ENCODE results near the gene SORCS3.

SORCS3 gene

DNA sequence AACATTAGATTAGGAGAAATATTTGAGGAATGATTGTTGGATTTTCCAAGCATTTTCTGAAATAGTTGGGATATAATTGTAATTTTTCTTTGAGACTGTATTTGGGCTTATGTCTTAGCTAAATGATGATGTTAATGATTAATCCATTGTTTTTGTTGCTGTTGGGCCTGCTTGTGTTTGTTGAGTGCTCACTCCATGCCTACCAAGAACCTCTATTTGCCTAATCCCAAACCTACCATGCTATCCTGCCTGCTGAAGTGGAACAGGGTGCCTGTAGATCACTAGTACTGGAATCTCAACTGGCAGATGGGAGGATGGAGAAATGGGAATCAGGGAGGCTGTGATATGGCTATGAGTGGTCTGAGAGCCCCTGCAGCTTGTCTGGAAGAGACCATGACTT is 565.5 kb downstream of the SORCS3 start:
- no peak for DNase-seq

DNA sequence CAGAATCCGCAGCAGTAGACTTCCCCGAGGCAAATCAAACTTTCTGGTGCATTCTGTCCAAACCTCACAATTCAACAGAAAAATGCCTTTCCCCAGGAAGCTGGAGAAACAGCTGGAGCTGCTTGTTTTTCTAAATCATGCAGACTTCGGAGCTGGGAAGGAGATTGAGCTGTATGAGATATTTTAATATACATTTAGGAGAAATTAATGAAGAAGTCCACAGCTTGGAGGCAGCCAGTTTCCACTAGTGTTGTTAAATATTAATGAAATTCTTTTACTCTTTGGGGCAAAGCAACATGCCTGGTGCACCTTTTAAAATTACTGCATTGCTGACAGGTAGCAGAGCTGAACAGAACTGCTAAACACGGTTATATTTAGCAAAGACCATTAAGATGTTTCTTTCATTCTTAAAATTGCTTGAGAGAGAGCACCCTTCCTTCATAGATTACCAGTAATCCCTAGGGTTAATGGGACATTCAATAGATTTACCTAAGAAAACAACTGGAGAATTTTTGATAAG is 566.4 kb downstream of the SORCS3 start:
- no peak for DNase-seq

DNA sequence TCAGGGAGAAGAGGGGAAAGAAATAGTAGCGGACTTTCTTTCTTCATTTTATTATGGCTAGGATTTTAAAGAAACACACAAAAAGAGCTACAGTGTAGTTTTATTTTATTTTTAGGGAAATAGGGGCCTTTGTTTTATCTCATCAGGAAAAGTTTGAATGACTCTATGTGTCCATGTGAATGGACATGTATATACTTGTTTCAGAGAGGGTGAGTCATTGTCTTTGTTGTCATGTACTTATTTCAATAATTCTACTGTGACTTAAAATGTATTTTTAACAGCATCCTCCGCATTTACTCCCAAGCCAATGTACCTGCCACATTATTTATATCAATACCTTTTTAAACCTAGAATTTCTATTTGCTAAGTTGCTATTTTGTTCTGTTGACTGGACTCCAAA is 569.5 kb downstream of the SORCS3 start:
- no peak for DNase-seq

DNA sequence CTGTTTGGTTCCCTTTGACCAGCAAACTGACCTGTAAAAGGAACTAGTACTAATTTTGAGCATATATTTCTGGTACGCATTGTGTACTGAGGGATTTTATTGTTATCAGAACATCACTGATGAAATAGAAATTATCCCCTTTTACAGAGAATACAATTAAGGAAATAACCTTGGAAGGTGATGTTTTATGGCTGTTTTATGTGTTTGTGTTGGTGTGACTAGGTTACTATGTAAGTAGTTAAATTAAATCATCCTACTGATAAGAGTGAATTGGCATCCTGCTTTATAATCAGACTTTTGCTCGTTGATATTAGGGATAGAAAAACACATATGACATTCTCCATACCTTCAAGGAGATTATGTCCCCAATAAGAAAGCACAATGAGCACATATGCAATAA is 596.6 kb downstream of the SORCS3 start:
- no peak for DNase-seq

DNA sequence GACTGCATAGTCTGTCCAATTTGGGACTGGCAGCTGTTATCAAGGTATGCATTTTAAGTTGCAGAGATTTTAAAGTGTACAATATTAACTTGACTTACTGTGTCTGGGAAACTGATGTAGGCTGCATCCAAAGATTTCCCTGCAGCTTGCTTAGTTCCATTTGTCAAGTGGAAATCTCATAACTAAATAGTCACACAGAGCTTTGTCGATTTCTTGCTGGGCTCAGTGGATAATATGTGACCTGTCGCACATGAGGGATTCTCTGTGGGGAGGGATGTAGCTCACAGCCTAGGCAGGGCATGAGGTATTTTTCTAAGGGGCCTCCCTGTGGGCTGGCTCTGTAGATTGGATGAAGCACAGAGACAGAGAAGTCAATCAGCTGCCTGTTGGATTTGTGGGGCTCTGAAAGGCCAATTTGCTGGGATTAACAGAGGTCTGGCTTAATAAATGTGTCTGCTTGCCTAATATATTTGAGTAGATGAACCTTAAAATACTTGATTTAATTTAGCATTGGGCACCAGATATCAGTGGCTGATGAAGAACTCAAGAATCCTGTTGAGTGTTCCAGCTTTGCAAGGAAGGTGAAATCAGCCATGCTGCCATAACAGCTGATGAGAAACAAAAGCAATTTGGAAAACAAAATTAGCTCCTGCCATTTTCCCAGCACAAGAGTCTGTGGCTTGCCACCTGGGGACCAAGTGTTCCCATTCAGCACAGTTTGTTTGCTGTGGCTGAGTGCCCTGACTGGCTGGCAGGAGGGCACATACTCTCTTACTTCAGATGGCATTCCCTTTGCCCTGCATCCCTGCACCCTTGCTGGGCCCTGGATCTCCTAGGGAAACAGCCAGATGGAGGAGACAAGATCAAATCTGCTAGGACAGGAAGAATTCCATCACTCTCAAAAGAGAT is 598.5 kb downstream of the SORCS3 start:
- DNase-seq: no peak

DNA sequence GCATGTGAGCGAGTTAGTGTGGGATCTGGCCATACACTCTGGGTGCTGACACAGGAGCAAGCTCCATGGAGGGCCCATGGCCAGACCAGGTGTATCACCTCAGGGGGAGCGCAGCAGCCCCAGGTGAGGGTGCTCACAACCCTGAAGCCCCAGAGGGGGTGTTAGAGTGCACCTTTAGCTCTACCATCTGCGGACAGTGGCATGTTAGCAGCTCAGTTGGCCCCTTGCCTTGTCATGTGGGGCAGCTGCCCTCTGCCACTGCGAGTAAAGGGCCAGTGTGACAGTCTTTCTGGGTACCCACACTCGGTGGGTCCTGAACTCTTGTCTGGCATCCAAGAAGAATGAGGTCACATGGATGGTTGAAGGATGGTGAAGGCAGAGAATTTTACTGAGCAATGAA is 600.2 kb downstream of the SORCS3 start:
- no peak for DNase-seq

DNA sequence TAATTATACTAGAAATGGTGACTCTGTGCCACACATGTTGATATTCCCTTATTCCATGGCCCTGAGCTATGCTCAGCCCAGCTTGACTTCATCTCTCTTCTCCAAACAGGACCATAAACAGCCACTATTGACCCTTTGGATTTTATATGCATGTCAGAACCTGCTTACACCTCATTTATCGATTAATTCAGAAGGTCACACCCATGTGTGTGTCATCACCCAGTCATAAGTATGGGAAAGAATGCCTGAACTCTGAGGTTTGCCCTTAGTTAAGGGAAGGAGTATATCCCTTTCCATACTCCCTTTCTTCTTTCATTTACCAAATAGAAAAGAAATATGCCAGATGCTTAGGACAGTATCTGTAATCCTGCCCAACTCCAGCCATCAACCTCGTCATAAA is 602.3 kb downstream of the SORCS3 start:
- DNase-seq: no peak

DNA sequence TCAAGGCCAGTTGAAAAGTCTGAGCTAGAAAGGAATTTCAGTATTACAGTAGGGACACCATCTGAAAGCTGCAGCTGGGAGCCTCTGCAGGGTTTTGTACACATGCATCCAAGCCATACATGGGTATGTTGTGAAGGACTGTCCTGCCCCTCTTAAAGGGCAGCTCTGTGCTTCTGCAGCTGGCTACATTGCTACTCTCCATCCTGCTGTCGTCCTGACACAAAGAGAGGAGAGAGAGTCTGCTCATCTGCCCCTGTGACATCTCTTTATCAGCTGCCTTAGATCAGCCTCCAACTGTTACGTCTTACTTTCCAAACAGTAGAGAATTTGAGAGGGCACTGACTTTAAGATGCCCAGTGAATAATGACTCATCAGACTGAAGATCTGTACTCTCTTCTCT is 602.7 kb downstream of the SORCS3 start:
- DNase-seq: no peak

DNA sequence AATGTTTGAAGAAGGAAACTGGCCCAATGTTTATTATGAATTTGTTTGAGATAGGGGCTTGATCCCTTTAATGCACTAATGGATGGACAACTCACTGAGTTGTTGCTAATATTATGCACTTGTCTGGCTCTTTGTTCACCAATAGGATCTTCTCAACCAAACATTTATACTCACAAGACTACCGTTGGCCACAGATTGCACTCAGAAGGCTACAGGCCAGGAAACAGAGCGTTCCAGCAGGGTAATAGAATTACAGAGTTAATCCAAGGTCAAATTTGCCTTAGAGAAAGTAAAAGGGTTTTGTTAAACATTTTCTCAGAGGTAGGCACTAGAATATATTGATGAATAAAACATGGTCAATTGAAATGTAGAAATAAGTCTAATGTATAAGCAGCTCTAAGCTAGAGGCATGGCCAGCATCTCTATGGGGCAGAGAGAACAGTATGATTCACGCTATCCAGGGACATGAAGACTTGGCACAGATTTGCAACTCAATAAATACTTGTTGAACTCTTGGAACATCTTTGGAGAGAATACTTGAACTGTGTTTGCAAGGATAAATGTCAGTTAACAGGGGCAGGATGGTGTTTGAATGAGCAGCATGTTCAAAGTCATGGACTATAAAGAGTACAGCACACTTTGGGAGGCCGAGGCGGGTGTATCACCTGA is 606.9 kb downstream of the SORCS3 start:
- no peak for DNase-seq

DNA sequence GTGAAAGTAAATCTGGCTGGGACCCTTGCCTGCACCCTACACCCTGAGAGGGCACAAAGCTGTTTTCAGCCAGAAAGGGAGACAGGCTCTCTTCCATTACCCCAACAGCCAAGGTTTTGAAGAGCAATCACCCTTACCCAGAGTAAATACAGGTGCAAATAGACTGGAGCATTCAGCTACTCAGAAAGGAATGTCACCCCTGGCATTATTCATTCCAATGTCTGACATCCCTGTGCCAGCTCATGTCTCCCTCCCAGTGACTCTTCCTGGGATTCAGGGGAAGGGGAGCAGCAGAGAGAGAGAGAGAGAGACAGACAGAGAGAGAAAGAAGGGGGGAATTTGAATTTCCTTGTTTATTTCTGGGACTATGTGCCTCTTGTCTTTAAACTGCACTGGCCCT is 611.8 kb downstream of the SORCS3 start:
- DNase-seq: no peak

DNA sequence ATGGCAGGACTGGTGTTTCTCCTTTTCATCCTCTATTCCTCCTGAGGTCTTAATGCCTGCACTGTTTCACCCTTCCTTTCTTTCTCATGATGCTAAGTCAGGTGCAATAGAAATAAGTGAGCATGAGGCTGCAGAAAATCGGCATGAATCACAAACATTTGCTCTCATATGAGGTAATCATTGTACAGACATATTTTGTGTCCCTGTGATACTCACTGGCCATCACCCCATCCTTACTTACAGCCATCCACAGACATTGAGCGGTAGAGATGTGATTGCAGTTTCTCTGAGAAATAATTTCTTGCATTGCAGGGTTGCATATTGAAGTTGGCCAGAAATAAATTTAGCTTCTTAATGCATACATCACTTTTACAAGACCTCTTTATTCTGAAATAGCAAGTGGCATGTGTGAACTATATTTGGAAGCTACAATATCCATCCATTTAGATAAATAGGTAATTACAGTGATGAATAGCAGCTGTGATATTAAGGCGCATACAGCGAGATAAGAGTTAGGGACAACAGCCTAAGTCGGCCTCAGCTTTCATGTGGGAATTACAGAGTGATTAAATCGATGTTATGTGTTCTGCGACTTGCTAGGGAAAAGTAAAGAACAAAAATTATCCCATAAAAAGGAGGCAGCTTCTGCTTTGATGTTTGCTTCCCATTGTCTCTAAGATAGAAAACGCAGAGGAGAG is 612.6 kb downstream of the SORCS3 start:
- DNase-seq: no peak

DNA sequence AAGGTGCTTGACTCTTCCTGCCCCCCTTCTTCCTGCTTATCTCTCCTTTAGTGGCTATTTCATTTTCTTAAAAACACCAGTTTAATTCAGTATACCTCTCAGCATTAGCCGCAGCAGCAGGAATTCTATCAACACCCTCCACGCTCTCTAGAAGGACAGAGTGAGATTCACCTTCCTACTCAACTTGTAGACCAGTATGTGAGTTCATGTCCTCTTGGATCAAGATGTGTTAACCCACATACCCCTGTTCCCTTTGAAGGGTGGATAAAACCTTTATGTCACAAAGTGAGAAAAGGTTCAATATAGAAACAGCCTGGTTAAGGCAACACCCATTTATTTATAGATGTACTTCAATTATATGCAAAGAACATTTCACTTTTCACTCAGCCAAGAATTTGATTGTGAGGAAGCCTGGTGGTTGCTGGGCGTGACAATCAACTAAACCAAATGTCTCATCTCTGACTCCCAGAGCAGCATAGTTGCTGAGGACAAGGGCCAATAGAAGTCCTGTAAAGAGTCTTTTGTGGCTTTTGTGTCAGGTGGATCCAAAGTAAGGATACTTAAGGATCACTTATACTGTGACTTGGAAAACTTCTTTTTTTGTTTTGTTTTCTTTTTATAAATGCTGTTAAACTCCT is 617.1 kb downstream of the SORCS3 start:
- DNase-seq: no peak

DNA sequence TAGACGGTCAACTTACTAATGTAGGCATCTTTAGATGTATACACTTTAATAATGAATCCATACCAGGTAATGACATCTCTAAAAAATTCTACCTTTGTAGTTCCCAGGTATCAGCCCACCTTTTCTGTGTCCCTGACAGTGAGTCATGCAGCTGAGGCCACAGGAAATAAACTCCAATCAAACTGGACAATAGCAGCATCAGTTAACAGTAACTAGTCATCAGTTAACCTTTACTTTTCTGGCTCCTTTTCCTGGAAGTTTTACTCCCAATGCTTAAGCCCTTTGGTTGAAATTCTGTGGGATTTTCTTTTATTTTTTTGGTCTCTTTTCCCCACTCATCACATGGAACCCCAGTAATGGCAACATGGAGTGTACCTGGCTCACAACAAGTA is 617.6 kb downstream of the SORCS3 start:
- no peak for DNase-seq

DNA sequence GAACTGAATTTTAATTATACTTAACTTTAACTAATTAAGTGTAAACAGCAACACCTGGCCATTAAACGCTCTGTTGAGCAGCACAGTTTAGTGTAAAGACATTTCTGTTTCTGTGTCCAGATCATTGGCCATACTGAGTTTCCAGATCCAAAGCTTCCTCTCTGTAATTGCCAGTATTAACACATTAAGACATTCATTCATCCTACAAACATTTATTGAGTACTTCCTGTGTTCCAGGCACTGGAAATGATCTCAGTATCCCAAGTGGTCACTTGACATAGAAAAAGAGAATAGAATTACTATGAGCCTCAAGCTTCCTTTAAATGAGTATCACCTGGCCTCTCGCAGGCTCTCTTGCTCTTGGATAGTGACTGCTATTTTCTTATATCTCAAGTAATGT is 618.1 kb downstream of the SORCS3 start:
- DNase-seq: no peak

DNA sequence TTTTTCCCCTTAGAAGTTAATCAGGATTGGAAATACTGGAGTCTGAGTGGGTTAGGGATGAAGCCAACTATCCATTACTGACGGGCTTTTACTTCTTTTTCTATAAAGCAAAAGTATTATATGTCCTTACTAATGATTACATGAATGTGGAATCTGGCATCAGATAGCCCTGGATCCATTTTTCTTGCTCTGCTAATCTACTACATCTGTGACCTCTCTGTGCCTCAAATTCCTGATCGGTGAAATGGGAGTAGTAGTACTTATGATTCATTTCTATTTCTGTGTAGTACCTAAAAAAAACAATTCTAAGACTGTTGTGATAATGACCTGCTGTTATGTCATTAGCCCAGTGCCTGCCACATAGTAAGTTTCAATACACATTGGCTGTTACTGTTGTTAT is 621.6 kb downstream of the SORCS3 start:
- DNase-seq: no peak

DNA sequence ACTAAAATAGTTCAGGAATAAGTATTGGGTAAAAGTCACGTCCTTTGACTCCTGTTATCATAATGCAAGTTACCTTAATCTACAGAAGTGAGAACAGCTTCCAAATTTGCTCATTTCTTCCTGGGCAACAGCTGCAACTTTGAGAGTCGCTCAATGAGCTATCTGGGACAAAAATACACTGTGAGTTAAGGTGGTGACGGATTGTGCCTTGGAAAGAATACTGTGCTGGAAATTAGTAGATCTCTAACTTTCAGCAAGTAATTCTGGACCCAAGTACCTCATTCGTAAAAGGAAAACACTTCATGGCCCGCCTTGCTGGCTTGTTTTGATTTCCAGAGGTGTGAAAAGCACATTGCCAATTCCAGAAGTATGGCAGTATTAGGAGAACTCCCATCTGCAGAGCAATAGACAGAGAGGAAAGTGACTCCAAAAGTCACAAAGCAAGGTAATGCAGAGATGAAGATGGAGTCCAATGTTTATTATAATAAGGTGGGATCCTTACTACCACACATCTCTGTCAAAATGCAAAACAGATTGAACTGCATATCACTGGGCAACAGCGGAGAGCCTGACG is 626.0 kb downstream of the SORCS3 start:
- no peak for DNase-seq

DNA sequence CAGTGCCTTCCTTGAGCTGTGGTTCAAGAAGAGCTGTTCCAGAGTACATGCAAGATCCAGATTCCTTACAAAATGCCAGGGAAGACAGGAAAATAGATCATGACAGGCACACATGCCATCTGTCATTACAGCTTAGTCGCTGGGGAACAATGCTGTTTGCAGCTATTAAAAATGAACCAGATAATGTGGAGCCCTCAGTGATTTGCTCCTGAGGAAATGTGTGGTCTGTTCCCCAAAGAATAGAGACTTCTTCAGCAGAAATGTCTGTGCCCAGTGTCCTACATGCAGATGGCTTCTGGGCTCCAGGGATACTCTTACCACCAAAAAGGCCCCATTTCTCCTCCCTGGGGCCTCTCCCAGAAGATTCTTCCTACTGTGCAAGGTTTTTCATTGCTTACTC is 627.9 kb downstream of the SORCS3 start:
- DNase-seq: no peak

DNA sequence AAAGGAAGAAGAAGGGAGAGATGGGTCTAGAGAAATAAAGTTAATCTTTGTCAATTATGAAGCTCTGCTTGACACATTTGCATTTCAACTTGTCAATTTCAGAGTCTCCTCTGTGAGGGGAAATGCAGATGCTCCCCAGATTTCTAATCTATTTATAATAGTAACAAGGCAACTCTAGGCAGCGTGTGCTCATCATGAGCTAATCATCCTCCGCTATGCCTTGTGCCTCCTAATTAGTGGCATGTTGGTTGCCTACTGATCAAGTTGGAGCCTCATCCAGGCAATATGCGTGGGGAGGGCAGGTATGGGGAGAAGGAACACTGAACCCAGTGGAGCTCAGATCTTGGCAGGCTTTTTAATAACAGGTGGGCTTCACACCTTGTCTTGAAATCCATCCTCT is 628.6 kb downstream of the SORCS3 start:
- no peak for DNase-seq

DNA sequence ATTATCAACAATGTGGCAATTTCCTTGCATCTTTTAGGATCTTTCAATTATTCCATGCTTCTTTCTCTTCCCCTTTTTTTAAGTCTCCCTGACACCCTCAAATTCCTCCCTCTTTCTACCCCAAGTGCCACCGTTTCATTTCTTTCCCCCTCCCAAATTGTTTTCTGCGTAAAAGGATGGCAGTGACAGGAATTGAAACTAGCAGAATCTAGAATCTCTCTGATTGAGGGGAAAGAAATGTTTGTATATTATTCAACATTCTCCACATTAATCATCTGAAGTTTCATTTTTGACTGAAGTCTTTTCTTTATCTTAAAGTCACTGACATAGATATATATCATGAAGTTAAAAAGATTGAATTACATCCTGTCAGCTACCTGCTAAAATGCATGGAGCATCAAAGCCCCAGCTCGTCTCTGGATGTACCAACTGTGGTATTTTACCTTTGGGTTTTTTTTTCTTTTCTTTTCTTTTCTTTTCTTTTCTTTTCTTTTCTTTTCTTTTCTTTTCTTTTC is 633.5 kb downstream of the SORCS3 start:
- DNase-seq: no peak

DNA sequence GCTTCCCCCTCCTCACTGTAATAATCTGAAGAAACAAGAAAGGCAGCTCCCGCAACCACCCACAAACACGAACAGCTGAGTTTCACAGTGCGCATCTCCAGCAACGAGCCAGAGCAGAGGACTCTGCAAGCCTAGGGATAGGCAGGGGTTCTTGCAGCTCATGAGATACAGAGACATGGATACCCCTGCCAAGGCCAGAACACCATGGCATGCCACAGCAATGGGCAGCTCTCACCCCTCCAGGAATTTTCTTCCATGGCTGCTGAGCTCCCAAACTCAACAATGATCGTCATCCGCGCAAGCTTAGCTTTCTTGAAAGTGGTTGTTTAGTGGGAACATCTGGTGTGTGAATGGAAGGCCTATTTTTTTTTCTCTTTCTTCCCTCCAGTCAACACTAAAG is 637.3 kb downstream of the SORCS3 start:
- DNase-seq: no peak

DNA sequence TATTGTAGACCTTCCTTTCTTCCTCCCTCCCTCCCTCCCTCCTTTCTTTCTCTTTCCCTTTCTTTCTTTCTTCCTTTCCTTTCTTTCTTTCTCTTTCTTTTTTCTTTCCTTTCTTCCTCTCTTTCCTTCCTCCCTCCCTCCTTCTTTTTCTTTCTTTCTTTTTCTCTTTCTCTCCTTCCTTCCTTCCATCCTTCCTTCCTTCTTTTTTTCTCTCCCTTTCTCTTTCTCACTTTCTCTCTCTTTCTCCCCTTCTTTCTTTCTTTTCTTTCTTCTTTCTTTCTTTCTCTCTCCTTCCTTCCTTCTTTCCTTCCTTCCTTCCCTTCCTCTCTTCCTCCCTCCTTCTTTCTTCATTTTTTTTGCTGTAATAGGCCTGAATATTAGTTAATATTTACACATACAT is 638.0 kb downstream of the SORCS3 start:
- DNase-seq: no peak

DNA sequence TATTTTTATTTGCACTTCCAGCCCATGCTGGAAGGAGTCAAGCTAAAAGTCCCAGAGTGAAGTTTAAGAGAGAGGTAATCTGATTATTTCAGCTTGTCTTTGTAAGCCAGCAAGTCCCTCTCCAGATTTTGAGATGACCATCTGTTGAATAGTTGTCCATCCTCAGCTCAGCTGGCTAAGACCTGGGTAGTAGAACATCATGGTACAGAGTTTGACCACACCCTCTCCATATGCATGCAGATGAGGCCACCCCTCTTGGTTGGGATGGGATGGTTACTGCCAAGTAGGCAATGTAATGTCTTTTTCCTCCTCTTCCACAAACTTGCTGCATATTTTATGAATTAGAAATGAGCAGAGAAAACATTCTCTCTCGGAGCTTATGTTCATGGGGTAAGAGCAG is 639.8 kb downstream of the SORCS3 start:
- DNase-seq: no peak
